ENCODE results near the gene PSD4.

The PSD4 gene

DNA sequence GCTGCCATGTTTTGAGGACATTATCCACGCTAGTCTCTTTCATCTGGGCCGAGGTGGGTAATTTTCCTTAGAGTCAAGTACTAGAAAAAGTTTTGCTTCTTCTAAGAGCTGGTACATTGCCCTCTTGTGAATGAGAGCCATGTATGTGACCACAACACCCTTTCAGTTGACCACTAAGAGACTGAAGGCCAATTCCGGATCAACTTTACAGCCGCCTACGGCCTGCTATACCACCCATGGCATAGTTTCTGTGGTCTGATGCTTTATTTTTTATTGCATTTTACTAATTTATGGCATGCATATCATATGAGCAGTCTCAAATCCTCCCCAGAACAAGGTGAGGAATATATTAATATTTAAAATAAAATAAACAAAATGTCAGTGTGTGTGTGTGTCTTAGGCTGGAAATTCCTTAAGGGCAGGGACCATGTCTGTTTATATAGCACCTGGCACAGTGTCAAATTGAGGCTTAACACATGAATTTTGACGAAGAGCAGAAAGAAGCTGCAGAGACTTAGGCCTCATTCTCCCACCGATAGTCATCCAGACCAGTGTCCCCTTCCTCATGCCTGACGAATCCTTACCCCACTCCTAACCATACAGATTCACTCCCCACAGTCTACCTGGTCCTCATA, 35.4 kb downstream of the PSD4 start:
- H3K4me3 ChIP-seq (ENCODE audit: low read depth, low read length), result no peak overlapping the region
- no peak for DNase-seq (ENCODE audit: low read depth)
- TF ChIP-seq, protein P1, sequence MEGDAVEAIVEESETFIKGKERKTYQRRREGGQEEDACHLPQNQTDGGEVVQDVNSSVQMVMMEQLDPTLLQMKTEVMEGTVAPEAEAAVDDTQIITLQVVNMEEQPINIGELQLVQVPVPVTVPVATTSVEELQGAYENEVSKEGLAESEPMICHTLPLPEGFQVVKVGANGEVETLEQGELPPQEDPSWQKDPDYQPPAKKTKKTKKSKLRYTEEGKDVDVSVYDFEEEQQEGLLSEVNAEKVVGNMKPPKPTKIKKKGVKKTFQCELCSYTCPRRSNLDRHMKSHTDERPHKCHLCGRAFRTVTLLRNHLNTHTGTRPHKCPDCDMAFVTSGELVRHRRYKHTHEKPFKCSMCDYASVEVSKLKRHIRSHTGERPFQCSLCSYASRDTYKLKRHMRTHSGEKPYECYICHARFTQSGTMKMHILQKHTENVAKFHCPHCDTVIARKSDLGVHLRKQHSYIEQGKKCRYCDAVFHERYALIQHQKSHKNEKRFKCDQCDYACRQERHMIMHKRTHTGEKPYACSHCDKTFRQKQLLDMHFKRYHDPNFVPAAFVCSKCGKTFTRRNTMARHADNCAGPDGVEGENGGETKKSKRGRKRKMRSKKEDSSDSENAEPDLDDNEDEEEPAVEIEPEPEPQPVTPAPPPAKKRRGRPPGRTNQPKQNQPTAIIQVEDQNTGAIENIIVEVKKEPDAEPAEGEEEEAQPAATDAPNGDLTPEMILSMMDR (conservative IDR thresholded peaks at IDR 0.05; ENCODE audit: low read depth, low read length), result no peak

DNA sequence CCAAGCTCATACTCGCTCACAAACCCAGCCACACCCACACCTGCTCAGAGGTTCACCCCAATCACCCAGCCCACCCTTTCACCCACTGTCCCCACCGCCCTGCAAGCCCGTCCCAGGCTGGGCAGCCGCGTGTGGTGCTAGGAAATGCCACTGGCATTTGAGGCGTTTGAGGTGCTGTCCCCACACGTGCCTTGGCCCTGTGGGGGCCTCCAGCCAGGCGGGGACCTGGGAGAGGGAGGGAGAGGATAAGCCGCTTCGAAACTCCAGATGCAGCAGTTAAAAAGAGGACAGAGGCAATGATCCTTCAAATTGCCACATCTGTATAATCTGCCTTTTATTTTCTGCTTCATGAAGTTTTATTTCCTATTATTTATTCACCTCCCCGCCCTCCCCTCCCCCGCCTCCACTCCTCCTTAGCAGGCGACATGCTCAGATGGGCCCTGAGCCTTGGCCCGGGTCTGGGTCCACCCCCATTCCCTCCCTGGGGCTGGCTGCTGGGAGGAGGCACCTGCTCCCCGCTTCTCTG, 35.9 kb downstream of the PSD4 start:
- no peak for DNase-seq (ENCODE audit: low read depth)
- TF ChIP-seq, protein P1 (conservative IDR thresholded peaks at IDR 0.05; ENCODE audit: low read depth, low read length), result no peak
- H3K4me3 ChIP-seq (ENCODE audit: low read depth, low read length), result no peak overlapping the region

DNA sequence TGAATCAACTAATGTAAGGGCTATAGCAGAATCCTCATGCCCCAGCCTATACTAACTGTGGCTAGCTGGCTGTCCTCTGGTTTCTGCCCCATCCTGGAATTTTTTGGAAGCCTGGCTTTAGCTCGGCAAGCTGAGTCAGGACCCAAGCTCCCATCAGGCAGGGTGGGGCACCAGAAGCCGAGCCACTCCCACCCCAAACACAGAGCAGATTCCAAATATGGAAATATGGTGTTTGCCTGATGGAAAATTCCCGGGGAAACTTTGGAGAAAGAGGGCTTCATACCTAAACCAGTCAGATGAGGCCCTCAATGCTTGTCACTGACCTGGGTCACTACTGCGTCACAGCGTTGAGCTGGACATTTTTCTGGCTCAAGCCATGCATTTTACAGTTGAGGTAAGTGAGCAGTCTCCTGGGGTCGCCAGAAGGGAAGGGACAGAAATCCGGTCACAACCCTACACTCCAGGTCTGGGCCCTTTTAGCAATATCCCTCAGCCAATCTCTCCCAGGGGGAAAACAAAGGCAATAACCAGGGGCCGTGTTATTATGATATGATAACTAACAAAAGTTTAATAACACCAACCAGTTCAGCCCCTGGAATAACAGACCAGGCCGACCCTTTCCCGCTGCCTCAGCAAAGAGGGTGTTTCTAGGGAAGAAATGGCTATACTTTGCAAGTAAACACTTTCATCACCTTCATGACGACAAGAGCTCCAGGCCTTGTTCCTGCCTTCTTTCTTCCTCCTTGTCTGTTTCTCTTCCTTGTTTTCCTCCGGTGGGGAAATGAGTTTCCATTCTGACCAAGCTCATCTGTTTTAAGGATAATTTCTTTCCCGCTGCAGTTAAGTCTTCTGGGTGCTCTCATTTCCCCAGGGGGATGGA, 37.7 kb downstream of the PSD4 start:
- DNase-seq (ENCODE audit: low read depth), result no peak
- H3K4me3 ChIP-seq (ENCODE audit: low read depth, low read length), result no peak overlapping the region
- TF ChIP-seq, protein P1 (conservative IDR thresholded peaks at IDR 0.05; ENCODE audit: low read depth, low read length), result no peak

DNA sequence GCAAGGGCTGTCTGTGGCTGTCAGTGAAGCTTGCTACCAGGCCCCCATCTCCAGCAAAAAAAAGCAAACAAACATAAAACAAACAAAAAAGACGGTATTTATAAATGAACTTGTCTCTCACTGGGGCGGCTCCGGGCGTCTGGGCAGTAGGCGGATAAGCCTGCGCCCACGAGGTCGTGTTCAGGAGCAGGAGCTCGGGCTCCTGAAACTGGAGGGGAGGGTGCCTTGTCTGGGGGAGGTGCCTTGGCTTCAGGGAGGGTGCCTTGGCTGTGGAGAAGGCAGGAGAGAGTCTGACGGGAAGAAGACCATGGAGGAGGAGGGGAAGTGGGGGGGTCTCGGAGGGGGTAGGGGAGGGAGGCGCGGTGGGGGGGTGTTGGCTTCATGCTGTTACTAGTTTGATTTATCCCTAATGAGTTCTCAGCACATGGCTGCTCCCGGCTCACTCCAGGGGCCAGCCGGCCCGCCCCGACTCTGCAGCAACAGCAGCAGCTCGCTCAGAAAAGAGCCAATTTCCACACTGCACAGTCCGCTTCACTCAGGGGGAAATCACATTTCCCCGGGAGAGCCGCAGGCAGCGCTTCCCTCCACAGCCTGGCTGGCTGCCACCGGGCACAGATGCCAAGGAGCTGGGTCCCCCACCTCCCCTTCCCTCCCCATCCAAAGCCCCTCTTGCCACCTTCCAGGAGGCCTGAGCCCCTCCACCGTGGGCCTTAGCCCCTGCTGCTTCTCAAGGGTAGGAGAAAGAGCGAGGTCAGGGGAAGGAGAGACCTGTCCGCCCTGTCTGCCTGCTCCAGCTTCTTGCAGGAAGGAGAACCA, 38.7 kb downstream of the PSD4 start:
- no peak for DNase-seq (ENCODE audit: low read depth)
- TF ChIP-seq, protein P1 (conservative IDR thresholded peaks at IDR 0.05; ENCODE audit: low read depth, low read length), result no peak
- H3K4me3 ChIP-seq (ENCODE audit: low read depth, low read length), result no peak overlapping the region

DNA sequence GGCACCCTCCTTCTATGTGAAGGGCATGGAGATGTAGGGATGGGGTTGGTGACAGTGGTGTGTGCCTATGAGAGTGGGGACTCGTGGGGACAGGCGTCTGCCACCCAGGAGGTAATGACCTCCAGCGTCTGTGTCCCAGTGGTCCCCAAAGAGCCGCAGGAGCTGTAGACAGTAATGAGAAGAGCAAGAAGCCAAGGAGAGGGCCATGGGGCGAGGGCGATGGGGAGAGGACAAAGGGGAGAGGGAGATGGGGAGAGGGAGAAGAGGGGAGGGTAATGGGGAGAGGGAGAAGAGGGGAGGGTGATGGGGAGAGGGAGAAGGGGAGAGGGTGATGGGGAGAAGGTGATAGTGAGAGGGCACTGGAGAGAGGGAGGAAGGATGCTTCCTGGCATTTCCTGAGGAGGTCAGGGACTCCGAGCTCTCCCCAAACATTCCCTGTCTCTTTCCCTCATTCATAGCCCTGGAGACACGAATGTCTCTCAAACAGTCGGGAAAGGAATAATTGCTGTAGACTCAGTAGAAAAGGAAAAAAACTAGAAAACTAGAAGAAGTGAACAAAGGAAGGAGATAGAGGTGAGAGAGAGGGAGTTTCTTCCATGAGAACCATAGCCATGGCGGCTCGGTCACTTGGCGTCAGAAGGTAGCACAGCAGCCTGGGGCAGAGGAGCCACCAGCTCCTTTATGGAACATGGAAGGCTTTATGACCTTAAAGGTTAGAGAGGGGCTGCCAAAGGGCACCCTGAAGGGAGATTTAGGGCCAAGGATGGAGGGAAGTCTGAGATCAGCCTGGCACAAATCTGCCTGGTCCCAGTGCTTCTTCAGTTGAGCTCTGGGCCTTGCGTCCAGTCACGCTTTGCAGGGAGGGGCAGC, 39.5 kb downstream of the PSD4 start:
- H3K4me3 ChIP-seq (ENCODE audit: low read depth, low read length), result no peak overlapping the region
- no peak for DNase-seq (ENCODE audit: low read depth)
- TF ChIP-seq, protein P1 (conservative IDR thresholded peaks at IDR 0.05; ENCODE audit: low read depth, low read length), result no peak

DNA sequence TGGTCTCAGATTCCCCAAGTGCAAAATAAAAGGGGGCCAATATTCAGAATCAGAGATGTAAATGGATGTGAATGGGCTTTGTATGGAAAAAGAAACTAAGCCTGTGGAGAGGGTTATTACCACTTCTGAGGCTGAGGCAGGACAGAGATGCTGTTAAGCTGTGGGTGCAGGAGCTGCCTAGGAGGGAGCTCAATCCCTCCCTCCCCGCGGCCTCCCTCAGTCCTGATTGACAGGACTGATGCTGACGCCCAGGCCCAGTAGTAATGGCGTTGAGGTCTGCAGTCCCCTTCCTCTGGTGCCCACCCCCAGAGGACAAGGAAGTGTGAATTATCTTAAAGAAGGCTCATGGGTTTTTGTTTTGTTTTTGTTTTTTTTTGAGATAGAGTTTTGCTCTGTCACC, 40.4 kb downstream of the PSD4 start:
- no peak for DNase-seq (ENCODE audit: low read depth)
- H3K4me3 ChIP-seq (ENCODE audit: low read depth, low read length), result no peak overlapping the region
- TF ChIP-seq, protein P1 (conservative IDR thresholded peaks at IDR 0.05; ENCODE audit: low read depth, low read length), result no peak

Data from choroid plexus epithelial cell (primary cell).